SK-N-SH treated with all-trans-retinoic acid at 6 μM for 48 hours (cell line): ENCODE data around the gene SLC5A5.

Experiments used
- BACH2 ChIP-seq: fragments of 250-450 bp; sonication (Bioruptor Pico); IDR thresholded peaks from 2 replicates; pipeline ENCODE4 v1.9.0; 2021; ENCODE audit warnings: mild to moderate bottlenecking, borderline replicate concordance
- CREB5 ChIP-seq: fragments of 250-450 bp; sonication (Bioruptor Pico); IDR thresholded peaks from 2 replicates; pipeline ENCODE4 v1.5.1; 2020; ENCODE audit warnings: low read depth, mild to moderate bottlenecking, moderate library complexity
- ESRRG ChIP-seq: fragments of 250-450 bp; sonication (Bioruptor Pico); IDR thresholded peaks from 2 replicates; pipeline ENCODE4 v1.6.1; 2021; ENCODE audit warnings: mild to moderate bottlenecking
- GLIS3 ChIP-seq: fragments of 250-450 bp; sonication (Bioruptor Pico); IDR thresholded peaks from 2 replicates; pipeline ENCODE4 v1.5.0; 2020; ENCODE audit warnings: mild to moderate bottlenecking, moderate library complexity
- RARB ChIP-seq: fragments of 250-450 bp; sonication (Bioruptor Pico); IDR thresholded peaks from 2 replicates; pipeline ENCODE4 v1.8.0; 2021; ENCODE audit warnings: mild to moderate bottlenecking, moderate library complexity
- TOX ChIP-seq: fragments of 250-450 bp; sonication (Bioruptor Pico); IDR thresholded peaks from 2 replicates; pipeline ENCODE4 v1.8.0; 2021; ENCODE audit warnings: mild to moderate bottlenecking, moderate library complexity, borderline replicate concordance
- ZFP30 ChIP-seq: fragments of 450-650 bp; formaldehyde crosslinking; IDR thresholded peaks from 2 replicates; pipeline ENCODE4 v1.5.0; 2022; ENCODE audit warnings: mild to moderate bottlenecking, moderate library complexity
- TF ChIP-seq, protein P1 (sequence below): fragments of 250-450 bp; sonication (Bioruptor Pico); IDR thresholded peaks from 2 replicates; pipeline ENCODE4 v1.5.1; 2021; ENCODE audit warnings: mild to moderate bottlenecking, moderate library complexity

GRCh38 chr19:17846146-17846545 is 25.6 kb upstream of the SLC5A5 start:
- TF ChIP-seq BACH2 (CRISPR knock-in tag) (no peak), ESRRG (CRISPR knock-in tag) (no peak), GLIS3 (CRISPR knock-in tag) (no peak), TOX (no peak), CREB5 (CRISPR knock-in tag) (no peak), RARB (CRISPR knock-in tag) (no peak), ZFP30 (CRISPR knock-in tag) (no peak)
- TF ChIP-seq, protein P1, sequence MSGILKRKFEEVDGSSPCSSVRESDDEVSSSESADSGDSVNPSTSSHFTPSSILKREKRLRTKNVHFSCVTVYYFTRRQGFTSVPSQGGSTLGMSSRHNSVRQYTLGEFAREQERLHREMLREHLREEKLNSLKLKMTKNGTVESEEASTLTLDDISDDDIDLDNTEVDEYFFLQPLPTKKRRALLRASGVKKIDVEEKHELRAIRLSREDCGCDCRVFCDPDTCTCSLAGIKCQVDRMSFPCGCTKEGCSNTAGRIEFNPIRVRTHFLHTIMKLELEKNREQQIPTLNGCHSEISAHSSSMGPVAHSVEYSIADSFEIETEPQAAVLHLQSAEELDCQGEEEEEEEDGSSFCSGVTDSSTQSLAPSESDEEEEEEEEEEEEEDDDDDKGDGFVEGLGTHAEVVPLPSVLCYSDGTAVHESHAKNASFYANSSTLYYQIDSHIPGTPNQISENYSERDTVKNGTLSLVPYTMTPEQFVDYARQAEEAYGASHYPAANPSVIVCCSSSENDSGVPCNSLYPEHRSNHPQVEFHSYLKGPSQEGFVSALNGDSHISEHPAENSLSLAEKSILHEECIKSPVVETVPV = no peak
